Spleen (tissue), 7 donors: ENCODE data around the gene GAMT.

Source experiments
- POLR2A ChIP-seq, 3 donors: fragments of 450-650 bp; IDR thresholded peaks; one replicate each; pipeline ENCODE4 v1.5.1; 2017; ENCODE audit warnings: antibody characterized with exemption in 3 of 3, mild to moderate bottlenecking in 1 of 3
- POLR2AphosphoS5 ChIP-seq, 3 donors: sonication (generic); formaldehyde crosslinking; IDR thresholded peaks; one replicate each; pipeline ENCODE4 v1.5.1; 2017; ENCODE audit warnings: antibody characterized with exemption in 3 of 3
- TF ChIP-seq, protein P1 (sequence below), 11 experiments: fragments of 200-600 bp in 7 of 11; fragments of 450-650 bp in 4 of 11; sonication (generic) in 4 of 11; IDR thresholded peaks in 8 of 11; conservative IDR thresholded peaks in 3 of 11; 1 replicate in 7 of 11; 2 replicates in 4 of 11; pipeline versions ENCODE4 v1.4.0 to v1.8.0; 2016 to 2021; ENCODE audit warnings: antibody characterized with exemption in 11 of 11, inconsistent platforms in 4 of 11, mild to moderate bottlenecking in 1 of 11
- donor health status: DM: no; HTN: no; CAD: no; lungs with moderate emphysema.
- donor health status: DM: no; HTN: no; CAD: no.
- donor health status: DM: no; HTN: no; CAD: no.

DNA sequence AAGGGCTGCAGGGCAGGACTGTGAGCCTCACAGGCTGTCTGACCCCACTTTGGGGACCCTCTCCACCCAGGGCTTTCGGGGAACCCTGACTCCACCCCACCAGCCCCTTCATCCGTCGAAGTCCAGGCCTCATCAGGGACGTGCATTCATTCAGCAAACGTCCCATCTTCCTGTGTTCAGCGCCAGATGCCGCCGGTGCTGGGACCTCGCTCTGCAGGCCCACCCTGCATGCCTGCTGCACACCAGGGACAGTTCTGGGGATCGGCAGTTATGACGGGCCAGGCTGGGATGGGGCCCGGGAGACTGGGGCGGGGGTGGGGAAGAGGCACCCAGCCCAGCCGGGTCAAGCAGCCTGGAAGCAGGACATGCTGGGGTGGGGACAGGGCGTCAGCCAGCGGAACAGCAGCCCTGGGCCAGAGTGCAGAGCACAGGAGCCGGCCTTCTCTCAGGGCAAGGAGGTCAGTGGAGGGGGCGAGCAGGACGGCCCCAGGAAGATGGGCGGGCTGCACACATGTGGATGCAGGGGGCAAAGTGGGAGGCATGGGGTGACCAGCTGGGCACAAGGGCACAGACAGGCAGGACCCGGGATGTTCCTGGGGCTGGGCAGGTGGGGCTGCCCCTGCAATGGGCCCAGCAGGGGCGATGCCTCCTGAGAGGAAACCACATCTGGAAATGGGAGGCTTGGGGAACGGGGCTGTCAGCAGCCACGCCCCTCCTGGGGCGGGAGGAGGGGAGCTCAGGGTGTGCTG is 5.1 kb downstream of the GAMT start:
- peak in 2 of 3 donors; percentile 7 to 41 for TF ChIP-seq POLR2AphosphoS5 (IDR thresholded peaks at IDR 0.05)
- TF ChIP-seq, protein P1, sequence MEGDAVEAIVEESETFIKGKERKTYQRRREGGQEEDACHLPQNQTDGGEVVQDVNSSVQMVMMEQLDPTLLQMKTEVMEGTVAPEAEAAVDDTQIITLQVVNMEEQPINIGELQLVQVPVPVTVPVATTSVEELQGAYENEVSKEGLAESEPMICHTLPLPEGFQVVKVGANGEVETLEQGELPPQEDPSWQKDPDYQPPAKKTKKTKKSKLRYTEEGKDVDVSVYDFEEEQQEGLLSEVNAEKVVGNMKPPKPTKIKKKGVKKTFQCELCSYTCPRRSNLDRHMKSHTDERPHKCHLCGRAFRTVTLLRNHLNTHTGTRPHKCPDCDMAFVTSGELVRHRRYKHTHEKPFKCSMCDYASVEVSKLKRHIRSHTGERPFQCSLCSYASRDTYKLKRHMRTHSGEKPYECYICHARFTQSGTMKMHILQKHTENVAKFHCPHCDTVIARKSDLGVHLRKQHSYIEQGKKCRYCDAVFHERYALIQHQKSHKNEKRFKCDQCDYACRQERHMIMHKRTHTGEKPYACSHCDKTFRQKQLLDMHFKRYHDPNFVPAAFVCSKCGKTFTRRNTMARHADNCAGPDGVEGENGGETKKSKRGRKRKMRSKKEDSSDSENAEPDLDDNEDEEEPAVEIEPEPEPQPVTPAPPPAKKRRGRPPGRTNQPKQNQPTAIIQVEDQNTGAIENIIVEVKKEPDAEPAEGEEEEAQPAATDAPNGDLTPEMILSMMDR (IDR thresholded peaks at IDR 0.05 in 8 of 11, conservative IDR thresholded peaks at IDR 0.05 in 3 of 11) = no peak
- TF ChIP-seq POLR2A (IDR thresholded peaks at IDR 0.05) = no peak
